HG03575 (cell line): ENCODE results near the gene LRRC36.

Source experiments
- ATAC-seq: cut with Tn5 transposase; IDR thresholded peaks from one replicate; pipeline ENCODE4 v1.9.1; 2021; ENCODE audit not compliant: unreplicated experiment, insufficient number of reproducible peaks, low FRiP score; ENCODE audit errors: extremely low read depth

The LRRC36 gene

DNA sequence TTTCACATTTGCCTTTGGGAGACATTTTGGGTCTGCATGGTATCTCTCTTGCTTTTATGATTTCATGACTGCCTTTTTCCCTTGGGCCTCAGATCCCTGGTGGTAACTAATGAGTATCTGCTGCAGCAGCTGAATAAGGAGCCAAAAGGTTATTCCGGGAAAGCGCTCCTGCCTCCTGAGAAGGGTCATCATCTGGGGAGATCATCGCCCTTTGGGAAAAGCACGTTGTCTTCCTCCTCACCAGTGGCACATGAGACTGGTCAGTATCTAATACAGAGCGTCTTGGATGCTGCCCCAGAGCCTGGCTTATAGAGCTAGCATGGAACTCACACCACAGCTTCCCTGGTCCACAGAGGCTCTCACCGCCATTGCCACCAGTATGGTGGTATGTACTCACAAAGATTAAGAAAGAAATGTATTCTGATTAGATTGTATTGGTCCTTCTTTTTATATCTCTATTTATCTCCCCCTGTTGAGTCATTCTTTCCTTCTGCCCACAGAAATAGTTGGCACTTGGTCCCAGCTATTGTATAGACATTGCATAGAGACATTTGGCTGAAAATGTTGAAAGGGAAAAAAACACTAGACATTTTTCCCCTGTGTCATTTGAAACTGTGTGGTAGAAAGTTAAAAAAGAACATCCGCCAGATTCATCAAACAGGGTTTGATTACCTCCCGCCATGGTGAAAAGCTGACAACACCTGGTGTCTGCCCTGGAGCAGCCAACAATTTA lies 58.3 kb downstream of the LRRC36 start:
- no peak for ATAC-seq

DNA sequence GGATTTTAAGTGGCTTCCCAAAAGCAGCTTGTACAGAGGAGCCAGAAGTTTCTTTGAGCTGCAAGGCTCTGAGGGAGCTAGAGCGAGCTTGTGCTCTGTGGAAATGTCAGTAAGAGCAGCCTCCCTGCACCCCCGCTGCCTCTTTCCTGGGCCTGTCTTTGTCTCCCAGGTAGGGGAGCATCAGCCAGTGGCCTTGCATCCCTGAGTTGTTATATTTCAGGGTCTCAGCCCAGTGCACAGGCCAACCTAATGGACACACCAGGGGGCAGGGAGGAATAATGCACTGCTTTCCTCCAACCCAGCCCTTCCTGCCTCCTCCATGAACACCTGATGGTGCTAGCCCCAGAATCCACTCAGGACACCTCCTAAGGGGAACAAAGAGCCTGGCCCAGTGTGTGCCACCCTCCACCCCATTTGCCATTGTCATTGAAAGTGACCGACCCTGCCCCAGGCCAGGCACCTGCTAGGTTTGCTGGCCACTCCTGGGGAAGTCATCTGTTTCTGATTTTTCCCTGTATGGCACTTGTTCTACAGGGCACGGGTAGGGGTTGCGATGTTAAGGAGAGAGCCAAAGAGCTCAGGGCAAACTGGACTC lies 60.3 kb downstream of the LRRC36 start:
- no peak for ATAC-seq

- ATAC-seq = no peak
These were observed 61.0 kb downstream of the LRRC36 start for GRCh38 chr16:67387479-67388079.

DNA sequence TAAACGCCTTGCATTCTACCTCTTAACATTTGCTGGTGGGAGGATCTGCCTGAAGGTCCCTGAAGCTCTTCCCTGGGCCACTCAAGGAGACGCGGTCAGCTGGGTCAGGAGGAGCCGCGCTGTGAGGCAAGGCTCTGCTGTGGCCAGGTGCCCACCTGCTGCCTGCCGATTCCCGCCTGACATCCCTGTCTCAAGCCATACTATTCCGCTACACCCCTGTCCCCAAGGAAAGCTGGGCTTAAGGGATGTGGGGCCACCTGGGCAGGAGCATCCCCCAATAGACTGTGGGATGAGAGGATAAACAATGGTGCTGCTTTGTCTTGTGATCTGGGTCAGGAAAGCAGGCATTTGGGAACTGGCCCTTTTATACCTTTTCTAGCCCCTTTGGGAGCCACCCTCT lies 61.6 kb downstream of the LRRC36 start:
- ATAC-seq = no peak

GRCh38 chr16:67388591-67388990 lies 62.0 kb downstream of the LRRC36 start:
- ATAC-seq = no peak

- ATAC-seq = no peak
These were observed 63.5 kb downstream of the LRRC36 start for GRCh38 chr16:67389911-67390815.

- ATAC-seq = no peak
These were observed 64.3 kb downstream of the LRRC36 start for GRCh38 chr16:67390816-67391423.

DNA sequence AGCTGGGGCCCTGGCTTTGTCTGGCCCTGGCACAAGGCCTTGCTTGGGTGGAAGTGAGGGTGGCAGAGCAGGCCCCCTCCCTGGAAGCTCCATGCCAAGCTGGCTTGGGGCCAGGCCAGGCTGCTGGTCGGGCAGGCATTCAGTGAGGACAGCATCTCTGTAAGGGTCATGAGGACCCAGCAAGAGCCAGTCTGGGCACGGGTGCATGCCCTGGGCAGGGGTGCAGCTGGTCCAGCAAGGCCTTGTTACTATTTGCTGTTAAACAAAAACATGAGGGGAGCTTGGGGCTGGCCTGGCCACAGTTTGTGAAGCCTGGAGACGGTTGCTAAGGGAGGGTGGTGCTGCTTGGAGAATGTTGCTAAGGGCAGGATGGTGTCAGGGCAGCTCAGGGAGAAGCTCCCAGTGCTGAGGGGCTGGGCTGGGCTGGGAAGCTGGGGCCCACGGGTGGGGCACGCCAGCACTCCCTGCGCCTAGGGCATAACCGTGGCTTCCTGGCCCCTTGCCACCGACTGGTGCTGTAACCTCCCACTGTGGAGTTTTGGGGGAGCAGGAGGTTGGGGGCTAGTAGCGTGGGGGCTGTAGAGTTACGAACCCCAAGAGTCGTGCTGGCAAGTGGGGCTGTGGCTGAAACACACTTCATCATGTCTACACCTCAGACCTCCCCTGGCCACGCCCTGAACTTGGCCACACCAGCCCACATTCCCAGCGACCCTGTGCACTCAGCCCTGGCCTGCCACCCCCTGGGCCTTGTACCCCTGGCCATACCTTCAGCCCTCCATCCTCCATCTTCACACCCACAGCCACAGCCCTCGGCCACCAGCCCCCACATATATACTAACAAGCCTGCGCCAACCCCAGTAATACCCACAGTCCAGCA lies 65.0 kb downstream of the LRRC36 start:
- no peak for ATAC-seq

GRCh38 chr16:67392301-67393059 lies 65.9 kb downstream of the LRRC36 start:
- ATAC-seq = no peak

DNA sequence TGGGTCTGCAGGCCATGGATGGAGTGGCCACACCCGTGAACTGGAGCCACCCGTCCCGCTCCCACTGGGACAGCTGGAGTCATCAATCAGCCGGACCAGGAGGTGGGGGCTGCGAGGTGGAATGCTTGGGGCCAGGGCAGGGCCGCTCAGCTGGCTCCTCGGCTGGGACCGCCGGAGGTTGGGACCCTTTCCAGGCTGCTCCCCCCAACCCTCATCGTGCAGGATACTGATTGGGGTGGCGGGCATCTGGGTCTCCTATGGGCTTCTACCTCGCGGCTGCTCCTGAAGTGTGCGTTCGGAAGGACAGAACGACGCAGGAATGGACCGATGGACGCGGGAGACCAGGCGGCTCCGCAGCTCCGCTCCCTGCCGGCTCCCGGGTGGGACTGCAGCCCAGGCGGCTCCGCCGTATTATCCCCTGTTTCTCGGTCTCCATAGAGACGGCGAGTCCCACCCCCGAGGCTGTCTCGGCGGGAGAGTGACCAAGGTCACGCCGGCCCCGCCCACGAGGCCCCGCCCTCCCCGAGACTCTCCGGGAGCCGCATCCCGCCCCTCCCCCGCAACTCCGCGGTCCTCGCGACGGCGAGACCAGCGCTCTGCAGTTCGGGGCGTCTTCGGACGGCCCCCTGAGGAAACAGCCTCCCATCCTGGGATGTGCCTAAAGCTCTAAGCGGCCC lies 66.6 kb downstream of the LRRC36 start, which contains the start of gene TPPP3:
TSS of gene TPPP3 (minus strand) at position 388 of the 677 bp plus-strand sequence. CDS start 2,387 bp downstream, outside the sequence.
- ATAC-seq = no peak

DNA sequence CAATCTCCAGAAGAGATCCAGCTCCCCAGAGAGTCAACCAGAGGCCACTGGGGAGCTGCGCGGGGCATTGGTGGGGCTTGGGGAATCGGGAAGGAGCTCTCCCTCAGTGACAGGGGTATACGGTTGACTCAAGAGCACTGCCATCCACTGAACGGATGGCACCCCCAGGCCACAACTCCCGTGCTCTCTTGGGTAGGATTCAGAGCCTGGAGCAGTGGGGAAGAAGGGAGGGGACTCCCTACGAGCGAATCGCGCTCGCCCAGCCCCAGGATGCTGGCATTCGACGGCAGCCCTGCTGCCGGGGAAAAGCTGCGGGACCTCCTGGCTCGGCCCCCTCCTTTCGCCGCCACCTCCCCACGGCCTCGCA lies 67.2 kb downstream of the LRRC36 start:
- ATAC-seq = no peak

DNA sequence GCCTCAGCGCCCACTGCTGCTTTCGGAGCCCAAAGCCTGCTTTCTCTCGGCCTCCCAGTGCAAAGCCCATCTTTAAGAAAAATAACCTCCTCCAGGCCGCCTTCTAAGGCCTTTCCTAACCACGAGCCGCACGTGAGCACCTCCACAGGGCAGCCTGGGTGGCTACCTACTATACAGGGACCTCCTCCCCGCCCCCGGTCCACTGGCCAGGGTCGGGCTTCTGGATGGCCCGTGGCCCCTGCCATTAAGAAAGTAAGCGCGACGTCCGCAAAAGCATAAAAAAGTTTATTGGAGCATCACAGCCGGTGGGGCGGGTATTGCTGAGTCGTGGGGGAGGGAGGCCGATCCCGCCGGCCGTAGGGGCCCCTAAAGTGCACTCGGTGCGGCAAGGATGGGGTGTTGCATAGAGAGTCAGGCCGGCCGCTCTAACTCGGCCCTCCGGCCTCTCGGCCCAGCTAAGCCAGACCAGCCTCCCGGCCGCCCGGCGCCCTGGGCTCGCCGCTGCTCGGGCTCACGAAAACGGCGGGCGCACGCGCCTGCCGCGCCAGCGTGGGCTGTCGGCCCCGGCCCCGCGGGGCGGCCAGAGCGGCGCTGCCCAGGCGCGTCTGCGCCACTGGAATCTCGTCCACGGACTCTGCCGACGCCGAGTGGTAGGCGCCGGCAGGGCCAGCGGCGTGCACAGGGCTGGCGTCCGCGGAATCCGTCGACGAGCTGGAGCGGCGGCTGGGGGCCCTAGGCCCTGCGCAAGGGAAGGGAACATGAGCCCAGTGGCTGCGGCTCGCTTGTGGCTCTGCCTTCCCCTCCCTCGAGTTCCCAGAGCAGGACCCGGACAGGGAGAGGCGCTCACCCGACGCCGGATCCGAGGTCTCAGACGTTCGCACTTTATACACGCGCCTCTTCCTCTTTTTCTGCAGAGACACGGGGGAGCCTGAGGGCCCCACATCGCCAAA lies 67.8 kb downstream of the LRRC36 start:
- no peak for ATAC-seq

- no peak for ATAC-seq
These were observed 68.5 kb downstream of the LRRC36 start for GRCh38 chr16:67395105-67395457.

GRCh38 chr16:67395458-67396158 lies 69.0 kb downstream of the LRRC36 start:
- no peak for ATAC-seq
